Neural crest cell (in vitro differentiated cells): ENCODE measurements around the gene EXOC6. TPM values are rescaled to one million over a fixed set of nuclear protein-coding genes. Genes with fewer than 3 reads are reported as not detected.

Experiments
- DNase-seq: peaks from one replicate; pipeline ENCODE4 v3.0.0; 2021; ENCODE audit warnings: low read depth, mixed read lengths, low spot score
- H3K27ac Mint-ChIP-seq: one replicate; pipeline ENCODE4 v1.8.0; 2021; ENCODE audit warnings: mild to moderate bottlenecking, mixed read lengths; ENCODE audit not compliant: unreplicated experiment
- H3K27me3 Mint-ChIP-seq: 2 replicates; pipeline ENCODE4 v1.8.0; 2021; ENCODE audit warnings: low read depth, mild to moderate bottlenecking, mixed read lengths
- H3K36me3 Mint-ChIP-seq: 2 replicates; pipeline ENCODE4 v1.8.0; 2021; ENCODE audit warnings: low read depth, mild to moderate bottlenecking, mixed read lengths
- H3K4me1 Mint-ChIP-seq: 2 replicates; pipeline ENCODE4 v1.8.0; 2021; ENCODE audit warnings: mixed read lengths
- H3K4me3 Mint-ChIP-seq: one replicate; pipeline ENCODE4 v1.8.0; 2021; ENCODE audit warnings: mild to moderate bottlenecking, mixed read lengths
- H3K9me3 Mint-ChIP-seq: 2 replicates; pipeline ENCODE4 v1.8.0; 2021; ENCODE audit warnings: mixed read lengths
- total RNA-seq: library from RNA; stranded (reverse); gene quantifications from 2 replicates; pipeline ENCODE4 v1.2.1, GENCODE V29; 2021
- TF ChIP-seq, protein P1 (sequence below): fragments of 200-600 bp; sonication (generic); conservative IDR thresholded peaks from 2 replicates; pipeline ENCODE4 v1.5.0; 2021; ENCODE audit warnings: antibody characterized with exemption, mild to moderate bottlenecking

The EXOC6 gene
- total RNA-seq, 1 donor from 2014 or later = 17.2 TPM

DNA sequence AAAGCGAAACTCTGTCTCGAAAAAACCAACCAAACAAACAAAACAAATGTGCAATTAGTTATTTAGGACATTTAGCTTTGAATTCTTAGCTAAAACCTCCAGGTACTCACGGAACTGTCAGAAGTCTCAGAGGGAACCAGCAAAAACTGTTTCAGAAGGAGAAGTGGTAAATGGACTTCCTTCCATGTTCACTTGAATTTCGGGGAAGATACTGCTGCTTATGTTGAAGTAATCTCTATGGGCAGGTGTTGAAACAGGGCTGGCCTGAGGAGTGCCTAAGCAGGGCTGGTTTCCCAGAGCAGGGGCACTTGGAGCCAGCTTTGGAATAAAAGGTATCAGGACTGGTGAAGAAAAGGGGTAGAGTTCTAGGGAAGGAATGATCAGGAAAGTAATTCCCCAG is 2.4 kb upstream of the EXOC6 start:
- DNase-seq = no peak
- Mint-ChIP-seq H3K9me3 (no peaks in the 10 kb centered on the region), H3K27ac (no peak overlapping the region), H3K4me3 (peak overlapping the region; percentile 90), H3K36me3 (no peaks in the 10 kb centered on the region), H3K27me3 (peaks cover 7% of the 10 kb centered on the region), H3K4me1 (peaks cover 31% of the 10 kb centered on the region)
- TF ChIP-seq, protein P1, sequence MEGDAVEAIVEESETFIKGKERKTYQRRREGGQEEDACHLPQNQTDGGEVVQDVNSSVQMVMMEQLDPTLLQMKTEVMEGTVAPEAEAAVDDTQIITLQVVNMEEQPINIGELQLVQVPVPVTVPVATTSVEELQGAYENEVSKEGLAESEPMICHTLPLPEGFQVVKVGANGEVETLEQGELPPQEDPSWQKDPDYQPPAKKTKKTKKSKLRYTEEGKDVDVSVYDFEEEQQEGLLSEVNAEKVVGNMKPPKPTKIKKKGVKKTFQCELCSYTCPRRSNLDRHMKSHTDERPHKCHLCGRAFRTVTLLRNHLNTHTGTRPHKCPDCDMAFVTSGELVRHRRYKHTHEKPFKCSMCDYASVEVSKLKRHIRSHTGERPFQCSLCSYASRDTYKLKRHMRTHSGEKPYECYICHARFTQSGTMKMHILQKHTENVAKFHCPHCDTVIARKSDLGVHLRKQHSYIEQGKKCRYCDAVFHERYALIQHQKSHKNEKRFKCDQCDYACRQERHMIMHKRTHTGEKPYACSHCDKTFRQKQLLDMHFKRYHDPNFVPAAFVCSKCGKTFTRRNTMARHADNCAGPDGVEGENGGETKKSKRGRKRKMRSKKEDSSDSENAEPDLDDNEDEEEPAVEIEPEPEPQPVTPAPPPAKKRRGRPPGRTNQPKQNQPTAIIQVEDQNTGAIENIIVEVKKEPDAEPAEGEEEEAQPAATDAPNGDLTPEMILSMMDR = no peak

DNA sequence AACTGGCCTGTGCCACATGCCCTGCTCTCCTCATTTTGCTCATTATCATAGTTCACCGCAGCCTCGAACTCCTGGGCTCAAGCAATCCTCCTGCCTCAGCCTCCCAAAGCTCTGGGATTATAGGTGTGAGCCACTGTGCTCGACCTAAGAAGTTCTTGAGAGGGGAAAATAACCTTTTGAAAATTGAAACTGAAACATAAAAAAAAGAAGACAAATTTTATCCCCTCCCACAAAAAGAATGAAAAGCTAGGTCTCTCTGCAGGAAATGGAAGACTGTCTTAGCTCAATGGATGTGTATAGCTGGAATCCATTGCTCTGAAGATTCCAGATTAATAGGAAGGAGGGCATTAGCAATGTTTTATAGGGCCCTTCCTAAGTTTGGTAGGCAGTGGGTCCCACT is 2.0 kb upstream of the EXOC6 start:
- H3K27ac Mint-ChIP-seq = no peak overlapping the region
- H3K9me3 Mint-ChIP-seq = no peaks in the 10 kb centered on the region
- peaks cover 31% of the 10 kb centered on the region for H3K4me1 Mint-ChIP-seq
- TF ChIP-seq, protein P1 = no peak
- peak overlapping the region; percentile 90 for H3K4me3 Mint-ChIP-seq
- H3K36me3 Mint-ChIP-seq = no peaks in the 10 kb centered on the region
- H3K27me3 Mint-ChIP-seq = peaks cover 7% of the 10 kb centered on the region
- DNase-seq = no peak

DNA sequence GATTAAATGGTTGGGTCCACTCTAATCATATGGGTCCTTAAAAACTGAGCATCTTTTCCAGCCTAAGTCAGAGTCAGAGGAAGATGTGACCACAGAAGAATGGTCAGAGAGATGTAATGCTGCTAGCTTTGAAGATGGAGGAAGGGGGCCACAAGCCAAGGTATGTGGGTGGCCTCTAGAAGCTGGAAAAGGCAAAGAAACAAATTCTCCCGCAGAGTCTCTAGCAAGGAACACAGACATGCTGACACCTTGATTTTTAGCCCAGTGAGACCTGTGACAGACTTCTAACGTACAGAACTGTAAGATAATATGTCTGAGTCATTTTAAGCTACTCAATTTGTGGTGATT is 1.5 kb upstream of the EXOC6 start:
- Mint-ChIP-seq H3K27ac (no peak overlapping the region), H3K27me3 (peaks cover 7% of the 10 kb centered on the region), H3K36me3 (peaks cover 3% of the 10 kb centered on the region), H3K9me3 (no peaks in the 10 kb centered on the region), H3K4me1 (peaks cover 31% of the 10 kb centered on the region), H3K4me3 (peak overlapping the region; percentile 90)
- DNase-seq = no peak
- TF ChIP-seq, protein P1 = no peak

DNA sequence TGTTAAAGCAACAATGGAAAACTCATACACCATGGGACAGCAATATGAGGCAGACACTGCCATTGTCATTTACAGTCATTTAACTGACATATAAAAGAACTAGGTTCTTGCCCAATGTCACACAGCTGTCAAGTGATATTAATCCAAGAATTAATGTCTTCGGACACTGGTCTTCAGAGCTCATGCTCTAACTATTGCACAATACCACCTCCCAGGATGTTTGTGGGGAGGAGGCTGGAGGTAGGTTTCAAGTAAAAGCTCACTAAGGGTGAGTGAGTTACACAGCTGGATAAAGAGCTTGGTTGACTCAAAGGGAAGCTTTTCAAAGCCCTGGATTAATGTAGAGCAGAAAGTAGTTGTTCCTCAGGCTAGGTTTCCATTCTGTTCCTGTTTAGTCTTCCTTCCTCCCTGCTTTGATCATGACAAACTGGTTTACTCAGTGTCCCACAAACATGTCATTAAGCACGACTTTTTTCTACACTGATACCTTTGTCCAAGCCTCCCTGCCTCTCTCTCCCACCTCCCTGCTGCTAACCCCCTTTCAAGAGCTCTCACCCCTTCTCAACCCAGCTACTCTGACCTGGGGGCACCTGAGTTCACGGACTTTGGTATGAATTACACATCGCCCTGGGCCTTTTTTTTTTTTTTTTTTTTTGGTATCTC is 987 bp upstream of the EXOC6 start:
- peaks cover 7% of the 10 kb centered on the region for H3K27me3 Mint-ChIP-seq
- peaks cover 28% of the 10 kb centered on the region for H3K4me1 Mint-ChIP-seq
- H3K27ac Mint-ChIP-seq = no peak overlapping the region
- TF ChIP-seq, protein P1 = no peak
- no peaks in the 10 kb centered on the region for H3K9me3 Mint-ChIP-seq
- peak overlapping the region; percentile 90 for H3K4me3 Mint-ChIP-seq
- no peak for DNase-seq
- H3K36me3 Mint-ChIP-seq = peaks cover 3% of the 10 kb centered on the region

DNA sequence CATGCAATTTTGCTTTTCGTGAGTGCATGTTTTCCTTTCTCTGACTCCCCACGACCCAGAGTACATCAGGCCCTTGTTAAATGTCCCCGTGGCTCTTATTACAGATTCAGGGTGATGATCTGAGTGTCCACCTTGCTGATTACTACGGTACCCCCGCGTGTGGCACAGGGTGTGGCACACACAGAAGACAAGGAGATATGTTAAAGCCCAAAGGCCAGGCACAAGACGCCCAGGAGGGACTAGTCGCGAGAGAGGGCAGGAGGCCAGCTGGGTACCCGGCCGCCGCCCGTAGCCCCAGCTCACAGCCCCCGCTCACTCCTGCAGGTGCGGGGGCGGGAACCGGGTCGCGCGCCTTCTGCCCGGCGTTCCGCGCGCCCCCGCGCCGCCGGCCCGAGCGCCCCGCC is 281 bp upstream of the EXOC6 start:
- TF ChIP-seq, protein P1 = no peak
- no peaks in the 10 kb centered on the region for H3K9me3 Mint-ChIP-seq
- peaks cover 3% of the 10 kb centered on the region for H3K36me3 Mint-ChIP-seq
- H3K4me1 Mint-ChIP-seq = peaks cover 23% of the 10 kb centered on the region
- peaks cover 7% of the 10 kb centered on the region for H3K27me3 Mint-ChIP-seq
- H3K4me3 Mint-ChIP-seq = peak overlapping the region; percentile 90
- DNase-seq = no peak
- H3K27ac Mint-ChIP-seq = no peak overlapping the region
